ENCODE data around the gene EPHB1.
"Not testable (repeated sequence)": the region's sequence is repeated elsewhere in the genome, so short reads cannot be mapped to it uniquely, and the experiment has no call there.

DNA sequence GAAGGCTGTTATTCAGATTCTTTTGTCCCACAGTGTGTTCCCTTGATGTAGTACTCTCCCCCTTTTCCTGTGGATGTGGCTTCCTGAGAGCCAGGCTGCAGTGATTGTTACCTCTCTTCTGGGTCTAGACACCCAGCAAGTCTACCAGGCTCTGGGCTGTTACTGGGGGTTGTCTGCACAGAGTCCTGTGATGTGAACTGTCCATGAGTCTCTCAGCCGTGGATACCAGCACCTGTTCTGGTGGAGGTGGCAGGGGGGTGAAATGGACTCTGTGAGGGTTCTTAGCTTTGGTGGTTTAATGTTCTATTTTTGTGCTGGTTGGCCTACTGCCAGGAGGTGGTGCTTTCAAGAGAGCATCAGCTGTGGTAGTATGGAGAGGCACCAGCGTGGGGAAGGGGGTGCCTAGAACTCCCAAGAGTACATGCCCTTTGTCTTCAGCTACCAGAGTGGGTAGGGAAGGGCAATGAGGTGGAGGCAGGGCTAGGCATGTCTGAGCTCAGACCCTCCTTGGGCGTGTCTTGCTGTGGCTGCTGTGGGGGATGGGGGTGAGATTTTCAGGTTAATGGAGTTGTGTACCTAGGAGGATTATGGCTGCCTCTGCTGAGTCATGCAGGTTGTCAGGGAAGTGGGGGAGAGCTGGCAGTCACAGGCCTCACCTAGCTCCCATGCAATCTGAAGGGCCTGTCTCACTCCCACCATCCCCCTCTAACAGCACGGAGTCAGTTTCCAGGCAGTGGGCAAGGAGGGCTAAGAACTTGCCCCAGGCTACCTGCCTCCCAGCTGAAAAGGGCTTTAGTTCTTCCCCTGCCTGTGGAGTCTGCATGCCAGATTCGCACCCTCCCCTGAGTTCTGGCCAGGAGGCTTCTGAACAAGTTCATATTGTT lies 272.0 kb downstream of the EPHB1 start:
- TF ChIP-seq POLR2A, POLR2AphosphoS5 (IDR thresholded peaks at IDR 0.05): not testable (repeated sequence)
- TF ChIP-seq, protein P1, sequence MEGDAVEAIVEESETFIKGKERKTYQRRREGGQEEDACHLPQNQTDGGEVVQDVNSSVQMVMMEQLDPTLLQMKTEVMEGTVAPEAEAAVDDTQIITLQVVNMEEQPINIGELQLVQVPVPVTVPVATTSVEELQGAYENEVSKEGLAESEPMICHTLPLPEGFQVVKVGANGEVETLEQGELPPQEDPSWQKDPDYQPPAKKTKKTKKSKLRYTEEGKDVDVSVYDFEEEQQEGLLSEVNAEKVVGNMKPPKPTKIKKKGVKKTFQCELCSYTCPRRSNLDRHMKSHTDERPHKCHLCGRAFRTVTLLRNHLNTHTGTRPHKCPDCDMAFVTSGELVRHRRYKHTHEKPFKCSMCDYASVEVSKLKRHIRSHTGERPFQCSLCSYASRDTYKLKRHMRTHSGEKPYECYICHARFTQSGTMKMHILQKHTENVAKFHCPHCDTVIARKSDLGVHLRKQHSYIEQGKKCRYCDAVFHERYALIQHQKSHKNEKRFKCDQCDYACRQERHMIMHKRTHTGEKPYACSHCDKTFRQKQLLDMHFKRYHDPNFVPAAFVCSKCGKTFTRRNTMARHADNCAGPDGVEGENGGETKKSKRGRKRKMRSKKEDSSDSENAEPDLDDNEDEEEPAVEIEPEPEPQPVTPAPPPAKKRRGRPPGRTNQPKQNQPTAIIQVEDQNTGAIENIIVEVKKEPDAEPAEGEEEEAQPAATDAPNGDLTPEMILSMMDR (IDR thresholded peaks at IDR 0.05), result not testable (repeated sequence)
